ENCODE measurements around the gene KRCC1.
A peak's percentile ranks its signal among the peaks of the same experiment; 100 is the strongest.

DNA sequence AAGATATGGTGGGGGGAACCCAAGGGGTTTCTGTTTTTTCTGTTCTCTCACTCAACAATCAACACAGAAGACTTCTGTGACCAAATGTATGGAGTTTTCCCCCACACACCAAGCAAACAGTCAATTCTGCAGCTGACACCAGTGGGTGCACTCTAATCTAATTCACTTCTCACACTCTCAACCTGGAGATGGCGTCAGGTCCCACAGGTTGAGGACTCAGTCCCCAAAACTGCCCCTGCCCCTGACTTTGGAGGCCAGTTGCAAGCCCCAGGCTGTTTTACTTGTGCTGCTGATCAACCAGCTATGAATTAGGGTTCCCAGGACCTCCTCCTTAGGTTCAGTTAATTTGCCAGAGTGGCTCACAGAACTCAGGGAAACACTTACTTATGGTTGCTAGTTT, 45.4 kb downstream of the KRCC1 start:
- TF ChIP-seq, protein P1, sequence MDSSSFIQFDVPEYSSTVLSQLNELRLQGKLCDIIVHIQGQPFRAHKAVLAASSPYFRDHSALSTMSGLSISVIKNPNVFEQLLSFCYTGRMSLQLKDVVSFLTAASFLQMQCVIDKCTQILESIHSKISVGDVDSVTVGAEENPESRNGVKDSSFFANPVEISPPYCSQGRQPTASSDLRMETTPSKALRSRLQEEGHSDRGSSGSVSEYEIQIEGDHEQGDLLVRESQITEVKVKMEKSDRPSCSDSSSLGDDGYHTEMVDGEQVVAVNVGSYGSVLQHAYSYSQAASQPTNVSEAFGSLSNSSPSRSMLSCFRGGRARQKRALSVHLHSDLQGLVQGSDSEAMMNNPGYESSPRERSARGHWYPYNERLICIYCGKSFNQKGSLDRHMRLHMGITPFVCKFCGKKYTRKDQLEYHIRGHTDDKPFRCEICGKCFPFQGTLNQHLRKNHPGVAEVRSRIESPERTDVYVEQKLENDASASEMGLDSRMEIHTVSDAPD (CRISPR knock-in tag; IDR thresholded peaks at IDR 0.05) = no peak
- TF ChIP-seq, protein P2, sequence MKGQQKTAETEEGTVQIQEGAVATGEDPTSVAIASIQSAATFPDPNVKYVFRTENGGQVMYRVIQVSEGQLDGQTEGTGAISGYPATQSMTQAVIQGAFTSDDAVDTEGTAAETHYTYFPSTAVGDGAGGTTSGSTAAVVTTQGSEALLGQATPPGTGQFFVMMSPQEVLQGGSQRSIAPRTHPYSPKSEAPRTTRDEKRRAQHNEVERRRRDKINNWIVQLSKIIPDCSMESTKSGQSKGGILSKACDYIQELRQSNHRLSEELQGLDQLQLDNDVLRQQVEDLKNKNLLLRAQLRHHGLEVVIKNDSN (CRISPR knock-in tag; IDR thresholded peaks at IDR 0.05) = no peak
- no peak for TF ChIP-seq CREM (IDR thresholded peaks at IDR 0.05; ENCODE audit: low read depth)
- TF ChIP-seq ATF7 (IDR thresholded peaks at IDR 0.05) = no peak
- no peak for TF ChIP-seq POLR2A (conservative IDR thresholded peaks at IDR 0.05)
- no peak for TF ChIP-seq EGR1 (conservative IDR thresholded peaks at IDR 0.05)
- TF ChIP-seq TAF1 (IDR thresholded peaks at IDR 0.05; ENCODE audit: control insufficient read depth, extremely low read depth, insufficient read depth, low read length, severe bottlenecking) = no peak
- TF ChIP-seq, protein P3, sequence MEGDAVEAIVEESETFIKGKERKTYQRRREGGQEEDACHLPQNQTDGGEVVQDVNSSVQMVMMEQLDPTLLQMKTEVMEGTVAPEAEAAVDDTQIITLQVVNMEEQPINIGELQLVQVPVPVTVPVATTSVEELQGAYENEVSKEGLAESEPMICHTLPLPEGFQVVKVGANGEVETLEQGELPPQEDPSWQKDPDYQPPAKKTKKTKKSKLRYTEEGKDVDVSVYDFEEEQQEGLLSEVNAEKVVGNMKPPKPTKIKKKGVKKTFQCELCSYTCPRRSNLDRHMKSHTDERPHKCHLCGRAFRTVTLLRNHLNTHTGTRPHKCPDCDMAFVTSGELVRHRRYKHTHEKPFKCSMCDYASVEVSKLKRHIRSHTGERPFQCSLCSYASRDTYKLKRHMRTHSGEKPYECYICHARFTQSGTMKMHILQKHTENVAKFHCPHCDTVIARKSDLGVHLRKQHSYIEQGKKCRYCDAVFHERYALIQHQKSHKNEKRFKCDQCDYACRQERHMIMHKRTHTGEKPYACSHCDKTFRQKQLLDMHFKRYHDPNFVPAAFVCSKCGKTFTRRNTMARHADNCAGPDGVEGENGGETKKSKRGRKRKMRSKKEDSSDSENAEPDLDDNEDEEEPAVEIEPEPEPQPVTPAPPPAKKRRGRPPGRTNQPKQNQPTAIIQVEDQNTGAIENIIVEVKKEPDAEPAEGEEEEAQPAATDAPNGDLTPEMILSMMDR (IDR thresholded peaks at IDR 0.05 in 2 of 3, conservative IDR thresholded peaks at IDR 0.05 in 1 of 3; ENCODE audit: insufficient read depth in 2 of 3, low read depth in 1 of 3, low read length in 3 of 3) = peak in 2 of 3 experiments; percentile 33 to 40; a peak in 1 of 6 replicates
- no peak for TF ChIP-seq ZFP36 (IDR thresholded peaks at IDR 0.05; ENCODE audit: low read depth, low read length, partially characterized antibody)
